ENCODE measurements around the gene FAR2.
"Not testable (repeated sequence)": the region's sequence is repeated elsewhere in the genome, so short reads cannot be mapped to it uniquely, and the experiment has no call there.

FAR2 gene

GRCh38 chr12:29385194-29385593 lies 236.1 kb downstream of the FAR2 start:
- DNase-seq; H3K9me3 ChIP-seq (ENCODE audit: control insufficient read depth, low read length); H3K4me2 ChIP-seq (ENCODE audit: low read length, poor library complexity, severe bottlenecking); H3K79me1 ChIP-seq (replicated peaks; ENCODE audit: low read length, poor library complexity, severe bottlenecking); H2BK15ac ChIP-seq (ENCODE audit: low read depth, poor library complexity, severe bottlenecking); H3K27me3 ChIP-seq (ENCODE audit: control insufficient read depth in 1 of 2, insufficient read depth in 1 of 2, low read length in 2 of 2); H3K18ac ChIP-seq (ENCODE audit: low read depth in 1 of 2, low read length in 2 of 2); H2AFZ ChIP-seq (ENCODE audit: low read depth, low read length); H4K8ac ChIP-seq (ENCODE audit: low read length); H3K9ac ChIP-seq (ENCODE audit: low read length); H3K4me3 ChIP-seq (ENCODE audit: insufficient read depth in 1 of 2, low read depth in 1 of 2, low read length in 2 of 2); H3K14ac ChIP-seq (ENCODE audit: low read length in 2 of 2); H2BK5ac ChIP-seq (ENCODE audit: low read depth, low read length, poor library complexity, severe bottlenecking); H2BK120ac ChIP-seq (ENCODE audit: low read depth, low read length); H3K36me3 ChIP-seq (ENCODE audit: control insufficient read depth in 1 of 2, insufficient read depth in 2 of 2, low read depth in 1 of 2, low read length in 2 of 2); H3K23ac ChIP-seq (ENCODE audit: low read length in 2 of 2); H4K91ac ChIP-seq (ENCODE audit: low read length); H2AK5ac ChIP-seq (ENCODE audit: low read length, severe bottlenecking); H3K4ac ChIP-seq (ENCODE audit: low read depth in 1 of 2, low read length in 2 of 2); H2BK12ac ChIP-seq (ENCODE audit: low read length in 2 of 2); H3K27ac ChIP-seq (ENCODE audit: low read length, poor library complexity, severe bottlenecking); H3K4me1 ChIP-seq (ENCODE audit: control insufficient read depth, insufficient read depth, low read depth, low read length): not testable (repeated sequence)
- 94% methylated on average over 14 of the region's 17 CpGs for WGBS

Data from mesenchymal stem cell (in vitro differentiated cells and primary cell).